GM19099 (cell line): ENCODE data around the gene ZC3H12D.

Experiments used
- POLR2A ChIP-seq: IDR thresholded peaks from 3 replicates; pipeline ENCODE4 v1.6.1; 2011; ENCODE audit warnings: low read depth; ENCODE audit not compliant: insufficient read length; ENCODE audit errors: extremely low read depth

ZC3H12D gene

GRCh38 chr6:149453597-149454345 is 31.0 kb downstream of the ZC3H12D start:
- TF ChIP-seq POLR2A = no peak

GRCh38 chr6:149452037-149452939 is 32.5 kb downstream of the ZC3H12D start:
- TF ChIP-seq POLR2A = no peak

GRCh38 chr6:149451376-149452036 is 33.3 kb downstream of the ZC3H12D start:
- no peak for TF ChIP-seq POLR2A

GRCh38 chr6:149450679-149451375 is 34.0 kb downstream of the ZC3H12D start:
- TF ChIP-seq POLR2A = no peak

- no peak for TF ChIP-seq POLR2A
Observed at GRCh38 chr6:149449831-149450678, 34.8 kb downstream of the ZC3H12D start.

GRCh38 chr6:149448821-149449453 is 35.9 kb downstream of the ZC3H12D start:
- TF ChIP-seq POLR2A = no peak

- no peak for TF ChIP-seq POLR2A
Observed at GRCh38 chr6:149446791-149447376, 37.9 kb downstream of the ZC3H12D start.

- no peak for TF ChIP-seq POLR2A
Observed at GRCh38 chr6:149445573-149445972, 39.2 kb downstream of the ZC3H12D start.

- no peak for TF ChIP-seq POLR2A
Observed at GRCh38 chr6:149445095-149445466, 39.7 kb downstream of the ZC3H12D start.

GRCh38 chr6:149443411-149444181 is 41.2 kb downstream of the ZC3H12D start:
- no peak for TF ChIP-seq POLR2A

GRCh38 chr6:149441740-149442139 is 43.1 kb downstream of the ZC3H12D start:
- TF ChIP-seq POLR2A = no peak

- TF ChIP-seq POLR2A = no peak
Observed at GRCh38 chr6:149440735-149441671, 43.8 kb downstream of the ZC3H12D start.

- TF ChIP-seq POLR2A = no peak
Observed at GRCh38 chr6:149439626-149440025, 45.2 kb downstream of the ZC3H12D start.
